ENCODE measurements around the gene CARD18. TPM values are rescaled to one million over a fixed set of nuclear protein-coding genes. Genes with fewer than 3 reads are reported as not detected.
A peak's percentile ranks its signal among the peaks of the same experiment; 100 is the strongest.

The CARD18 gene
- total RNA-seq, 1 experiment from 2014 or later: not detected

- intact Hi-C loops (cut with micrococcal nuclease; ENCODE audit: unreplicated experiment): no loop called here
- H3K36me3 ChIP-seq (ENCODE audit: low read depth): no peaks in the 10 kb centered on the region
- no peak overlapping the region for H3K4me3 ChIP-seq
- no TSS peak for BruUV-seq (replicated peaks)
- H3F3A ChIP-seq (ENCODE audit: insufficient read depth, low read depth): no peaks in the 10 kb centered on the region
- no peak for DNase-seq
- ChIA-PET CTCF (no interaction called here), POLR2A (ENCODE audit: unreplicated experiment) (no interaction called here)
- no peaks in the 10 kb centered on the region for H3K79me2 ChIP-seq (ENCODE audit: low read depth)
- no peak overlapping the region for H3K4me2 ChIP-seq
- peaks cover 7% of the 10 kb centered on the region; the same call in 1 of the 2 replicates for H3K9me3 ChIP-seq (ENCODE audit: insufficient read depth, low read depth)
- no peak overlapping the region for H3K27ac ChIP-seq
- no peaks in the 10 kb centered on the region for H4K20me1 ChIP-seq (ENCODE audit: insufficient read depth)
- H3K4me1 ChIP-seq (replicated peaks; ENCODE audit: insufficient read depth): no peaks in the 10 kb centered on the region
- no peaks in the 10 kb centered on the region for H3K27me3 ChIP-seq (ENCODE audit: insufficient read depth, low read depth)
- no peak overlapping the region for H2AFZ ChIP-seq
- H3K9me2 ChIP-seq (ENCODE audit: insufficient read depth): no peaks in the 10 kb centered on the region
- TF ChIP-seq CTCF (conservative IDR thresholded peaks at IDR 0.05) (no peak), EZH2 (IDR thresholded peaks at IDR 0.05; ENCODE audit: low read depth) (no peak)
These were observed 28.2 kb downstream of the CARD18 start for GRCh38 chr11:105111145-105111944.

GRCh38 chr11:105110688-105111030 is 28.9 kb downstream of the CARD18 start:
- Histone ChIP-seq H4K20me1 (ENCODE audit: insufficient read depth) (no peaks in the 10 kb centered on the region), H3K4me2 (peak overlapping the region; percentile 30; the same call in 1 of the 2 replicates), H3K79me2 (ENCODE audit: low read depth) (no peaks in the 10 kb centered on the region), H3K36me3 (ENCODE audit: low read depth) (no peaks in the 10 kb centered on the region), H3F3A (ENCODE audit: insufficient read depth, low read depth) (no peaks in the 10 kb centered on the region), H2AFZ (no peak overlapping the region), H3K27ac (no peak overlapping the region), H3K27me3 (ENCODE audit: insufficient read depth, low read depth) (no peaks in the 10 kb centered on the region), H3K9me3 (ENCODE audit: insufficient read depth, low read depth) (peaks cover 7% of the 10 kb centered on the region; the same call in 1 of the 2 replicates), H3K4me1 (replicated peaks; ENCODE audit: insufficient read depth) (no peaks in the 10 kb centered on the region), H3K9me2 (ENCODE audit: insufficient read depth) (no peaks in the 10 kb centered on the region), H3K4me3 (no peak overlapping the region)
- no TSS peak for BruUV-seq (replicated peaks)
- ChIA-PET CTCF (no interaction called here), POLR2A (ENCODE audit: unreplicated experiment) (no interaction called here)
- DNase-seq: no peak
- intact Hi-C loops (cut with micrococcal nuclease; ENCODE audit: unreplicated experiment): no loop called here
- no peak for TF ChIP-seq EZH2 (IDR thresholded peaks at IDR 0.05; ENCODE audit: low read depth)
- TF ChIP-seq CTCF (conservative IDR thresholded peaks at IDR 0.05): no peak

- no peak overlapping the region for H3K4me3 ChIP-seq
- CTCF ChIA-PET: no interaction called here
These were observed 29.5 kb downstream of the CARD18 start for GRCh38 chr11:105109855-105110687.

More at GRCh38 chr11:105109855-105110687, 29.5 kb downstream of the CARD18 start:
- BruUV-seq (replicated peaks): no TSS peak
- H3K4me2 ChIP-seq: peak overlapping the region; percentile 30; the same call in 1 of the 2 replicates
- no peaks in the 10 kb centered on the region for H3K36me3 ChIP-seq (ENCODE audit: low read depth)
- H3K4me1 ChIP-seq (replicated peaks; ENCODE audit: insufficient read depth): no peaks in the 10 kb centered on the region
- no peak for TF ChIP-seq CTCF (conservative IDR thresholded peaks at IDR 0.05)
- no peak for TF ChIP-seq EZH2 (IDR thresholded peaks at IDR 0.05; ENCODE audit: low read depth)
- no peaks in the 10 kb centered on the region for H3K9me2 ChIP-seq (ENCODE audit: insufficient read depth)
- H3K27me3 ChIP-seq (ENCODE audit: insufficient read depth, low read depth): no peaks in the 10 kb centered on the region
- no peak overlapping the region for H2AFZ ChIP-seq
- no peaks in the 10 kb centered on the region for H3F3A ChIP-seq (ENCODE audit: insufficient read depth, low read depth)
- H4K20me1 ChIP-seq (ENCODE audit: insufficient read depth): no peaks in the 10 kb centered on the region
- POLR2A ChIA-PET (ENCODE audit: unreplicated experiment): no interaction called here
- intact Hi-C loops (cut with micrococcal nuclease; ENCODE audit: unreplicated experiment): no loop called here
- peaks cover 7% of the 10 kb centered on the region; the same call in 1 of the 2 replicates for H3K9me3 ChIP-seq (ENCODE audit: insufficient read depth, low read depth)
- DNase-seq: no peak
- H3K79me2 ChIP-seq (ENCODE audit: low read depth): no peaks in the 10 kb centered on the region
- no peak overlapping the region for H3K27ac ChIP-seq
